MM.1S (cell line): ENCODE data around the gene LIG3.

ENCODE experiments used
- EZH2 ChIP-seq: fragments of 300-600 bp; sonication (generic); optimal IDR thresholded peaks from 2 replicates; pipeline ENCODE3; 2017; ENCODE audit warnings: low read depth, mild to moderate bottlenecking, antibody characterized with exemption, low read length, mixed read lengths
- TF ChIP-seq, protein P1 (sequence below): fragments of 300-600 bp; sonication (generic); IDR thresholded peaks from 2 replicates; pipeline ENCODE4 v1.5.1; 2016; ENCODE audit warnings: antibody characterized with exemption, low read length, mixed read lengths

DNA sequence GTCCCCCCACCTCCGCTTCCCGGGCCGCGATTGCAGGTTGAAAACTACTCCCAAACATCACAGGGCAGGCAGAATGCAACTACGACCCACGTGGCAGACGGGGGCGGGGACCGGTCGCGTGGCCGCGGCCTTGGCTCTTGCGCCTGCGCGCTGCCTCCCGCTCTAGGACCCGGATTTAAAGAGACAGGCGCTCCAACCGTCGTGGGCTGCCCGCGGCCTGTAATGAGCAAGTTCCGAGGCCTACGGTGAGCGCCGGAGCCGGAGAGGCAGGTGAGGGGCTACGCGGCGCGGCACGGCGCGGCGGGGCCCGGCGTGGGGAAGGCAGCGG lies at the start of gene LIG3:
- TF ChIP-seq, protein P1, sequence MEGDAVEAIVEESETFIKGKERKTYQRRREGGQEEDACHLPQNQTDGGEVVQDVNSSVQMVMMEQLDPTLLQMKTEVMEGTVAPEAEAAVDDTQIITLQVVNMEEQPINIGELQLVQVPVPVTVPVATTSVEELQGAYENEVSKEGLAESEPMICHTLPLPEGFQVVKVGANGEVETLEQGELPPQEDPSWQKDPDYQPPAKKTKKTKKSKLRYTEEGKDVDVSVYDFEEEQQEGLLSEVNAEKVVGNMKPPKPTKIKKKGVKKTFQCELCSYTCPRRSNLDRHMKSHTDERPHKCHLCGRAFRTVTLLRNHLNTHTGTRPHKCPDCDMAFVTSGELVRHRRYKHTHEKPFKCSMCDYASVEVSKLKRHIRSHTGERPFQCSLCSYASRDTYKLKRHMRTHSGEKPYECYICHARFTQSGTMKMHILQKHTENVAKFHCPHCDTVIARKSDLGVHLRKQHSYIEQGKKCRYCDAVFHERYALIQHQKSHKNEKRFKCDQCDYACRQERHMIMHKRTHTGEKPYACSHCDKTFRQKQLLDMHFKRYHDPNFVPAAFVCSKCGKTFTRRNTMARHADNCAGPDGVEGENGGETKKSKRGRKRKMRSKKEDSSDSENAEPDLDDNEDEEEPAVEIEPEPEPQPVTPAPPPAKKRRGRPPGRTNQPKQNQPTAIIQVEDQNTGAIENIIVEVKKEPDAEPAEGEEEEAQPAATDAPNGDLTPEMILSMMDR = no peak
- no peak for TF ChIP-seq EZH2
